ENCODE data around the gene OSBPL5. TPM values are rescaled to one million over a fixed set of nuclear protein-coding genes. Genes with fewer than 3 reads are reported as not detected.
A peak's percentile ranks its signal among the peaks of the same experiment; 100 is the strongest.

Gene OSBPL5
- total and polyA plus RNA-seq, 9 of the 15 experiments (the other 6 are each of a cell fraction or from before 2014, with no cell fraction given): 0.06 to 14.8 (median 3.2) TPM

DNA sequence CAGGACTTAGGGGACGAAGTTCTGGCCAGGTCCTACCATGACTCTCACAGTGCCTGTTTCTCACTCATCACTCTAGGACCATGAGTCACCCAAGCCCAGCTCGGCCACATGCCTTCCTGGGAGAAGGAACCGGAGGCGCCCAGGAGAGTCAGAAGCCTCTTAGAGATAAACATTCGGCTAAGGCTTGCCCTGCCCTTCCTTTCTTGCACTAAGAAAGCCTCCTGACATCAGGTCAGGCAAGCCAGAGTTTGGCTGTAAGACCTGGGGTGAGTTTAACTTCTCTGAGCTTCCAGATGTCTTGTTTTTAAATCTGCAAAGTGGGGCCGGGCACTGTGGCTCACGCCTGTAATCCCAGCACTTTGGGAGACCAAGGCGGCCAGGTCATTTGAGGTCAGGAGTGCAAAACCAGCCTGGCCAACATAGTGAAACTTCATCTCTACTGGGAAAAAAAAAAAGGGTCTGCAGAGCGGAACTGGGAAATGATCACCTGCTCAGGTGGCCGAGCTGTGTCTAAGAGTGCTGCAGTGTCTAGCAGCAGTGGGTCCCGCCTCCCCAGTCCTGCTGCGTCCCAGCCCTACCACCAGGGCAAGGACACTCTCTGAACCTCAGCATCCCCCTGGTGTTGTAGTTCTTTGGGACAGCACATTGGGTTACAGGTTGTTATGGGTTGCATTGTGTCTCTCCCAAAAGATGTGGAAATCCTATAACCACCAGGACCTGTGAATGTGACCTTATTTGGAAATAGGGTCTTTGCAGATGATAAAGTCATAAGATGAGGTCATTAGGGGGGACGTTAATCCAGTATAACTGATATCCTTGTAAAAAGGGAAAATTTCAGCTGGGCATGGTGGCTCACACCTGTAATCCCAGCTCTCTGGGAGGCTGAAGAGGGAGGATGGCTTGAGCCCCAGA is 106.1 kb downstream of the OSBPL5 start (continued):
- TF ChIP-seq POLR2AphosphoS5 (IDR thresholded peaks at IDR 0.05; ENCODE audit: control insufficient read depth, insufficient read depth, low read depth, low read length): peak; percentile 34; the same call in 1 of the 2 replicates
- TF ChIP-seq, protein P1, sequence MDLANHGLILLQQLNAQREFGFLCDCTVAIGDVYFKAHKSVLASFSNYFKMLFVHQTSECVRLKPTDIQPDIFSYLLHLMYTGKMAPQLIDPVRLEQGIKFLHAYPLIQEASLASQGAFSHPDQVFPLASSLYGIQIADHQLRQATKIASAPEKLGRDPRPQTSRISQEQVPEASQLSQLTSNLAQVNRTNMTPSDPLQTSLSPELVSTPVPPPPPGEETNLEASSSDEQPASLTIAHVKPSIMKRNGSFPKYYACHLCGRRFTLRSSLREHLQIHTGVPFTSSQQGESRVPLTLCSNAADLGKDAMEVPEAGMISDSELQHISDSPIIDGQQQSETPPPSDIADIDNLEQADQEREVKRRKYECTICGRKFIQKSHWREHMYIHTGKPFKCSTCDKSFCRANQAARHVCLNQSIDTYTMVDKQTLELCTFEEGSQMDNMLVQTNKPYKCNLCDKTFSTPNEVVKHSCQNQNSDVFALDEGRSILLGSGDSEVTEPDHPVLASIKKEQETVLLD (IDR thresholded peaks at IDR 0.05): 0 out of 2 replicates have a peak, but pooled peaks have one; percentile 25
- no peak for TF ChIP-seq SMAD2 (IDR thresholded peaks at IDR 0.05; ENCODE audit: low read depth, low read length)
- no peak for TF ChIP-seq KAT8 (IDR thresholded peaks at IDR 0.05; ENCODE audit: low read depth)
- TF ChIP-seq ETV1 (tag; conservative IDR thresholded peaks at IDR 0.05; ENCODE audit: low read depth): 0 out of 2 replicates have a peak, but pooled peaks have one; percentile 47
- TF ChIP-seq CBX3 (IDR thresholded peaks at IDR 0.05; ENCODE audit: borderline replicate concordance in 1 of 2, low read length in 2 of 2): peak in 1 of 2 experiments; percentile 59; a peak in 1 of 3 replicates
- TF ChIP-seq TBL1XR1 (IDR thresholded peaks at IDR 0.05; ENCODE audit: low read length in 2 of 2): 0 out of 4 replicates have a peak, but pooled peaks of 1 of the 2 experiments have one; percentile 44
- TF ChIP-seq, protein P2, sequence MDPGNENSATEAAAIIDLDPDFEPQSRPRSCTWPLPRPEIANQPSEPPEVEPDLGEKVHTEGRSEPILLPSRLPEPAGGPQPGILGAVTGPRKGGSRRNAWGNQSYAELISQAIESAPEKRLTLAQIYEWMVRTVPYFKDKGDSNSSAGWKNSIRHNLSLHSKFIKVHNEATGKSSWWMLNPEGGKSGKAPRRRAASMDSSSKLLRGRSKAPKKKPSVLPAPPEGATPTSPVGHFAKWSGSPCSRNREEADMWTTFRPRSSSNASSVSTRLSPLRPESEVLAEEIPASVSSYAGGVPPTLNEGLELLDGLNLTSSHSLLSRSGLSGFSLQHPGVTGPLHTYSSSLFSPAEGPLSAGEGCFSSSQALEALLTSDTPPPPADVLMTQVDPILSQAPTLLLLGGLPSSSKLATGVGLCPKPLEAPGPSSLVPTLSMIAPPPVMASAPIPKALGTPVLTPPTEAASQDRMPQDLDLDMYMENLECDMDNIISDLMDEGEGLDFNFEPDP (CRISPR knock-in tag; IDR thresholded peaks at IDR 0.05): no peak
- TF ChIP-seq, protein P3, sequence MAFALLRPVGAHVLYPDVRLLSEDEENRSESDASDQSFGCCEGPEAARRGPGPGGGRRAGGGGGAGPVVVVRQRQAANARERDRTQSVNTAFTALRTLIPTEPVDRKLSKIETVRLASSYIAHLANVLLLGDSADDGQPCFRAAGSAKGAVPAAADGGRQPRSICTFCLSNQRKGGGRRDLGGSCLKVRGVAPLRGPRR (CRISPR knock-in tag; IDR thresholded peaks at IDR 0.05): no peak
- TF ChIP-seq, protein P4, sequence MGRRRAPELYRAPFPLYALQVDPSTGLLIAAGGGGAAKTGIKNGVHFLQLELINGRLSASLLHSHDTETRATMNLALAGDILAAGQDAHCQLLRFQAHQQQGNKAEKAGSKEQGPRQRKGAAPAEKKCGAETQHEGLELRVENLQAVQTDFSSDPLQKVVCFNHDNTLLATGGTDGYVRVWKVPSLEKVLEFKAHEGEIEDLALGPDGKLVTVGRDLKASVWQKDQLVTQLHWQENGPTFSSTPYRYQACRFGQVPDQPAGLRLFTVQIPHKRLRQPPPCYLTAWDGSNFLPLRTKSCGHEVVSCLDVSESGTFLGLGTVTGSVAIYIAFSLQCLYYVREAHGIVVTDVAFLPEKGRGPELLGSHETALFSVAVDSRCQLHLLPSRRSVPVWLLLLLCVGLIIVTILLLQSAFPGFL (CRISPR knock-in tag; IDR thresholded peaks at IDR 0.05): no peak
- no peak for TF ChIP-seq NR2C1 (IDR thresholded peaks at IDR 0.05)
- TF ChIP-seq NR2C1 (tag; IDR thresholded peaks at IDR 0.05): no peak
- 0 out of 2 replicates have a peak, but pooled peaks have one; percentile 26 for TF ChIP-seq POLR2G (IDR thresholded peaks at IDR 0.05; ENCODE audit: low read depth, low read length)
- TF ChIP-seq, protein P5, sequence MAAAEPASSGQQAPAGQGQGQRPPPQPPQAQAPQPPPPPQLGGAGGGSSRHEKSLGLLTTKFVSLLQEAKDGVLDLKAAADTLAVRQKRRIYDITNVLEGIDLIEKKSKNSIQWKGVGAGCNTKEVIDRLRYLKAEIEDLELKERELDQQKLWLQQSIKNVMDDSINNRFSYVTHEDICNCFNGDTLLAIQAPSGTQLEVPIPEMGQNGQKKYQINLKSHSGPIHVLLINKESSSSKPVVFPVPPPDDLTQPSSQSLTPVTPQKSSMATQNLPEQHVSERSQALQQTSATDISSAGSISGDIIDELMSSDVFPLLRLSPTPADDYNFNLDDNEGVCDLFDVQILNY (CRISPR knock-in tag; IDR thresholded peaks at IDR 0.05): 0 out of 2 replicates have a peak, but pooled peaks have one; percentile 26
- TF ChIP-seq CEBPB (tag; IDR thresholded peaks at IDR 0.05): peak; percentile 24; the same call in 1 of the 2 replicates
- peak; percentile 48 for TF ChIP-seq CXXC5 (CRISPR knock-in tag; IDR thresholded peaks at IDR 0.05)
- no peak for TF ChIP-seq ZFX (CRISPR knock-in tag; IDR thresholded peaks at IDR 0.05)
- TF ChIP-seq TRIM28 (IDR thresholded peaks at IDR 0.05): peak; percentile 46; the same call in 1 of the 2 replicates
- no peak for TF ChIP-seq KLF6 (CRISPR knock-in tag; IDR thresholded peaks at IDR 0.05; ENCODE audit: borderline replicate concordance)
- TF ChIP-seq ZFP1 (CRISPR knock-in tag; IDR thresholded peaks at IDR 0.05): no peak
